ENCODE results near the gene CHD1.

DNA sequence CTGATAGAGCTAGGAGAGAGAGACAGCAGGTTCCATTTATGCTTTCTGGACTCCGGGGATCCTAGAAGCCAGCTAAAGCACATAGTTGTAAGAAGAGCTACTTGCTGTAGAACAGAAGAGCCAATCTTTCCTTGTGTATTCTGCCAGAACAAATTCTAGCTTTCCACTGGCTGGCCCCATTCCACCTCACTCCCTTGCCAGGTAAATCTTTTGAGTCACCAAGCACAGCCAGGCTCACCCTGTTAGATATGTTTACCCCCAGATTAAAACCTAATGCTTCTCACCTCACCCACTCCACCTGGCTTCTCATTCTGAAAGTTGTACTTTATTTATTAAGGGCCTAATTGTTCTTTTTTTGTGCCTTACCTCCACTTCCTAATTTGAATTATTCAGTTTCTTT, 48.9 kb upstream of the CHD1 start:
- TF ChIP-seq POLR2AphosphoS5 (IDR thresholded peaks at IDR 0.05; ENCODE audit: borderline replicate concordance, low read depth, low read length) (no peak), EZH2 (IDR thresholded peaks at IDR 0.05) (no peak), FOXP2 (optimal IDR thresholded peaks at IDR 0.05; ENCODE audit: control extremely low read depth, extremely low read length, insufficient read depth) (no peak)

Data from SK-N-MC (cell line).